H9 (cell line): Measurements from ENCODE around the gene CD300H. TPM values are rescaled to one million over a fixed set of nuclear protein-coding genes. Genes with fewer than 3 reads are reported as not detected.

Experiments
- DNase-seq: peaks from one replicate; pipeline ENCODE4 v3.0.0-alpha.2; 2017
- H2AFZ ChIP-seq: one replicate; pipeline ENCODE4 v1.6.1; 2013; ENCODE audit warnings: mild to moderate bottlenecking, low read length, control low read depth, moderate library complexity
- H2AK5ac ChIP-seq: 2 replicates; pipeline ENCODE4 v1.6.1; 2013; ENCODE audit warnings: low read length, control low read depth, mixed read lengths; ENCODE audit not compliant: insufficient read length
- H2BK120ac ChIP-seq: one replicate; pipeline ENCODE4 v1.6.1; 2013; ENCODE audit warnings: low read depth, mild to moderate bottlenecking, low read length, control low read depth, inconsistent platforms; ENCODE audit not compliant: poor library complexity, severe bottlenecking
- H2BK12ac ChIP-seq: 2 replicates; pipeline ENCODE4 v1.6.1; 2013; ENCODE audit warnings: low read length, control low read depth, mixed read lengths, low read depth; ENCODE audit not compliant: insufficient read length
- H2BK15ac ChIP-seq: 2 replicates; pipeline ENCODE4 v1.6.1; 2013; ENCODE audit warnings: low read depth, low read length, control low read depth
- H2BK20ac ChIP-seq: one replicate; pipeline ENCODE4 v1.6.1; 2013; ENCODE audit warnings: low read depth, mild to moderate bottlenecking, low read length, control low read depth, inconsistent platforms; ENCODE audit not compliant: poor library complexity, severe bottlenecking
- H2BK5ac ChIP-seq: 2 replicates; pipeline ENCODE4 v1.6.1; 2013; ENCODE audit warnings: low read length, control low read depth, mixed read lengths; ENCODE audit not compliant: insufficient read length
- H3K14ac ChIP-seq: 2 replicates; pipeline ENCODE4 v1.6.1; 2013; ENCODE audit warnings: low read length, control low read depth; ENCODE audit not compliant: insufficient read depth
- H3K18ac ChIP-seq: 2 replicates; pipeline ENCODE4 v1.6.1; 2013; ENCODE audit warnings: low read depth, mild to moderate bottlenecking, mixed read lengths, low read length, control low read depth; ENCODE audit not compliant: insufficient read length
- H3K23ac ChIP-seq: 2 replicates; pipeline ENCODE4 v1.6.1; 2013; ENCODE audit warnings: low read length, control low read depth, mixed read lengths, low read depth; ENCODE audit not compliant: insufficient read length
- H3K23me2 ChIP-seq: 2 replicates; pipeline ENCODE4 v1.6.1; 2013; ENCODE audit warnings: low read depth, mild to moderate bottlenecking, mixed read lengths, low read length, control low read depth; ENCODE audit not compliant: insufficient read length, poor library complexity, severe bottlenecking
- H3K27ac ChIP-seq: 2 replicates; pipeline ENCODE4 v1.5.1; 2013; ENCODE audit warnings: low read length, control low read depth, mixed read lengths, low read depth; ENCODE audit not compliant: insufficient read length
- H3K27me3 ChIP-seq: 2 replicates; pipeline ENCODE4 v1.6.1; 2013; ENCODE audit warnings: low read length, control low read depth, inconsistent platforms; ENCODE audit not compliant: insufficient read depth
- H3K4ac ChIP-seq: 2 replicates; pipeline ENCODE4 v1.6.1; 2013; ENCODE audit warnings: low read depth, mild to moderate bottlenecking, control low read depth, inconsistent platforms, low read length, moderate library complexity
- H3K4me1 ChIP-seq: 2 replicates; pipeline ENCODE4 v1.6.1; 2013; ENCODE audit warnings: low read length, control low read depth, inconsistent platforms; ENCODE audit not compliant: insufficient read depth
- H3K4me2 ChIP-seq: 2 replicates; pipeline ENCODE4 v1.6.1; 2013; ENCODE audit warnings: low read length, control low read depth, mixed read lengths; ENCODE audit not compliant: insufficient read length, insufficient read depth
- H3K56ac ChIP-seq: 2 replicates; pipeline ENCODE4 v1.6.1; 2013; ENCODE audit warnings: low read depth, mild to moderate bottlenecking, mixed read lengths, low read length, control low read depth; ENCODE audit not compliant: insufficient read length
- H3K79me1 ChIP-seq: 2 replicates; pipeline ENCODE4 v1.6.1; 2013; ENCODE audit warnings: low read depth, mild to moderate bottlenecking, moderate library complexity, low read length, control low read depth, inconsistent platforms; ENCODE audit not compliant: insufficient read depth, poor library complexity, severe bottlenecking
- H3K79me2 ChIP-seq: 2 replicates; pipeline ENCODE4 v1.6.1; 2013; ENCODE audit warnings: low read length, control low read depth, inconsistent platforms; ENCODE audit not compliant: insufficient read depth
- H3K9ac ChIP-seq: 2 replicates; pipeline ENCODE4 v1.6.1; 2013; ENCODE audit warnings: low read length, control low read depth, mixed read lengths; ENCODE audit not compliant: insufficient read length; ENCODE audit errors: extremely low read depth
- H3K9me3 ChIP-seq: one replicate; pipeline ENCODE4 v1.6.1; 2013; ENCODE audit warnings: low read depth, low read length, inconsistent platforms; ENCODE audit not compliant: control insufficient read depth
- H3T11ph ChIP-seq: one replicate; pipeline ENCODE4 v1.6.1; 2013; ENCODE audit warnings: mild to moderate bottlenecking, low read length, control low read depth, inconsistent platforms
- H4K20me1 ChIP-seq: one replicate; pipeline ENCODE4 v1.6.1; 2013; ENCODE audit not compliant: control insufficient read depth, insufficient read length, insufficient read depth
- H4K5ac ChIP-seq: 2 replicates; pipeline ENCODE4 v1.6.1; 2013; ENCODE audit warnings: low read depth, mild to moderate bottlenecking, mixed read lengths, low read length, control low read depth; ENCODE audit not compliant: insufficient read length
- H4K8ac ChIP-seq: replicated peaks from 2 replicates; pipeline ENCODE4 v1.6.1; 2013; ENCODE audit warnings: low read length, control low read depth, mixed read lengths, low read depth; ENCODE audit not compliant: insufficient read length
- H4K91ac ChIP-seq: 2 replicates; pipeline ENCODE4 v1.6.1; 2013; ENCODE audit warnings: low read depth, mild to moderate bottlenecking, moderate library complexity, mixed read lengths, low read length, control low read depth; ENCODE audit not compliant: insufficient read length
- H3K27ac Mint-ChIP-seq, 3 experiments: 2 replicates in 2 of 3; 3 replicates in 1 of 3; pipeline ENCODE4 v1.8.0; 2020 to 2021; ENCODE audit warnings: mixed read lengths in 3 of 3, mild to moderate bottlenecking in 1 of 3, moderate library complexity in 1 of 3
- H3K27me3 Mint-ChIP-seq: 2 replicates; pipeline ENCODE4 v1.8.0; 2021; ENCODE audit warnings: low read depth, mild to moderate bottlenecking, moderate library complexity, mixed read lengths
- H3K36me3 Mint-ChIP-seq, 3 experiments: 2 replicates in 2 of 3; 3 replicates in 1 of 3; pipeline ENCODE4 v1.8.0; 2020 to 2021; ENCODE audit warnings: low read depth in 3 of 3, mixed read lengths in 3 of 3; ENCODE audit not compliant: insufficient read depth in 1 of 3
- H3K4me1 Mint-ChIP-seq, 2 experiments: 2 replicates each; pipeline ENCODE4 v1.8.0; 2020; ENCODE audit warnings: mixed read lengths in 2 of 2
- H3K4me3 Mint-ChIP-seq, 2 experiments: 2 replicates in 1 of 2; 3 replicates in 1 of 2; pipeline ENCODE4 v1.8.0; 2020 to 2021; ENCODE audit warnings: mild to moderate bottlenecking in 2 of 2, mixed read lengths in 2 of 2, moderate library complexity in 1 of 2
- H3K9me3 Mint-ChIP-seq, 2 experiments: 2 replicates in 1 of 2; 3 replicates in 1 of 2; pipeline ENCODE4 v1.8.0; 2020; ENCODE audit warnings: mild to moderate bottlenecking in 2 of 2, mixed read lengths in 2 of 2, moderate library complexity in 1 of 2
- CTCF ChIP-seq: fragments of 200-600 bp; sonication (generic); conservative IDR thresholded peaks from 3 replicates; pipeline ENCODE4 v1.8.0; 2021; ENCODE audit warnings: antibody characterized with exemption, mild to moderate bottlenecking
- WGBS: extraction: QIAGEN DNeasy Blood & Tissue Kit; methylation state at CpG from one replicate; pipeline ENCODE4 v1.1.7; 2013; ENCODE audit warnings: missing lambda C conversion rate, low lambda C conversion rate, mixed read lengths; ENCODE audit not compliant: insufficient read length; ENCODE audit errors: extremely low coverage; 5-methylcytosine and 5-hydroxymethylcytosine counted together
- total RNA-seq: library from RNA; stranded (reverse); gene quantifications from 2 replicates; pipeline ENCODE4 v1.2.1, GENCODE V29; 2021

The CD300H gene
- total RNA-seq, 1 experiment from 2014 or later, result not detected

DNA sequence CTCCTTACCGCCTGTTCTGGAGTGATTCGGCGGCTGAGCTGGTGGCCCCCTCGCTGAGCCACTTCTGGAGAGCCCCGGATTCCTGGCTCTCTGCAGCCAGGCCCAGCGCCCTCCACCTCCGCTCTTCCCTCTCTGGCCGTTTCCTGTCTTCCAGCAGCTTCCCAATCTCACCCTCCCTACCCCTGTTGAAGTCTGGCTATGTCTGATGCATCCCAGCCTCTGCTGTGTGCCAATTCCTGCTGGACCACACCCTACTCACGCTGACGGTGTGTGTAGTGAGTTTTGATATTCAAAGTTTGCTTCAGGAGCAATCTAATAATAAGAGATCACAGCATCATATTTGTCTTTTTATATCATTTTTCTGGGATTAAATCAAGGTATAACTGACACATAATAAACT lies 15.3 kb upstream of the CD300H start:
- Histone ChIP-seq H2BK15ac (no peak overlapping the region), H3K4me2 (no peak overlapping the region), H3K9me3 (no peaks in the 10 kb centered on the region), H4K91ac (no peak overlapping the region), H2BK120ac (no peak overlapping the region), H2AK5ac (no peak overlapping the region), H3K14ac (no peak overlapping the region), H3T11ph (no peak overlapping the region), H3K4me1 (no peaks in the 10 kb centered on the region), H3K79me2 (no peaks in the 10 kb centered on the region), H3K18ac (no peak overlapping the region), H2AFZ (no peak overlapping the region), H3K9ac (no peak overlapping the region), H3K4ac (no peak overlapping the region), H4K20me1 (no peaks in the 10 kb centered on the region), H3K79me1 (no peaks in the 10 kb centered on the region), H2BK12ac (no peak overlapping the region), H3K56ac (no peak overlapping the region), H4K8ac (no peak overlapping the region), H4K5ac (no peak overlapping the region), H2BK5ac (no peak overlapping the region), H3K23ac (no peak overlapping the region), H2BK20ac (no peak overlapping the region), H3K23me2 (no peaks in the 10 kb centered on the region), H3K27ac (no peak overlapping the region), H3K27me3 (no peaks in the 10 kb centered on the region)
- H3K4me1 Mint-ChIP-seq, result no peaks in the 10 kb centered on the region; a peak in 1 of 4 replicates
- H3K27ac Mint-ChIP-seq, result no peak overlapping the region
- WGBS, result no CpG with 5 or more reads among the region's 10 CpGs
- peaks cover 26% of the 10 kb centered on the region for H3K27me3 Mint-ChIP-seq
- H3K36me3 Mint-ChIP-seq, result no peaks in the 10 kb centered on the region
- no peak overlapping the region for H3K4me3 Mint-ChIP-seq
- no peaks in the 10 kb centered on the region; a peak in 1 of 5 replicates for H3K9me3 Mint-ChIP-seq
- TF ChIP-seq CTCF, result no peak
- no peak for DNase-seq
